Activated CD8-positive, alpha-beta memory T cell treated with anti-CD3 and anti-CD28 coated beads for 36 hours (primary cell): ENCODE results near the gene EXOC4. TPM values are rescaled to one million over a fixed set of nuclear protein-coding genes. Genes with fewer than 3 reads are reported as not detected.
"Not testable (repeated sequence)": the region's sequence is repeated elsewhere in the genome, so short reads cannot be mapped to it uniquely, and the experiment has no call there.

Source experiments
- CTCF ChIA-PET: fragments of 350-600 bp; sonication (Branson Sonifier 250); formaldehyde crosslinking; loops from one replicate; lab custom pipeline; 2021; ENCODE audit warnings: antibody characterized with exemption; lab: Charles Lee
- POLR2A ChIA-PET: fragments of 350-600 bp; sonication (Branson Sonifier 250); formaldehyde crosslinking; loops from one replicate; lab custom pipeline; 2021; ENCODE audit warnings: antibody characterized with exemption; lab: Charles Lee
- total RNA-seq, 2 experiments: library from RNA; stranded (reverse); gene quantifications; one replicate each; pipeline ENCODE4 v1.2.3, GENCODE V29; 2021

EXOC4 gene
- 10 to 100 TPM; 44.2 to 51.7 TPM for total RNA-seq

GRCh38 chr7:133252858-133253518 lies at the start of gene EXOC4:
TSS of gene EXOC4 (plus strand) at chr7:133253078.
- ChIA-PET POLR2A (interaction anchor here (0.6 kb wide), 1 partner anchor 542 kb away, joined by 3 read pairs; no protein-coding TSS in a partner anchor), CTCF (no interaction called here)

- CTCF ChIA-PET: no interaction called here
Observed at GRCh38 chr7:133203490-133203889, 49.4 kb upstream of the EXOC4 start.

GRCh38 chr7:133207687-133208086 lies 45.2 kb upstream of the EXOC4 start:
- ChIA-PET CTCF (no interaction called here), POLR2A (no interaction called here)

More at GRCh38 chr7:133203490-133203889, 49.4 kb upstream of the EXOC4 start:
- POLR2A ChIA-PET: no interaction called here

- CTCF ChIA-PET, POLR2A ChIA-PET: not testable (repeated sequence)
Observed at GRCh38 chr7:133210817-133211216, 42.1 kb upstream of the EXOC4 start.

GRCh38 chr7:133213772-133214171 lies 39.1 kb upstream of the EXOC4 start:
- CTCF ChIA-PET, POLR2A ChIA-PET: not testable (repeated sequence)

GRCh38 chr7:133217773-133218172 lies 35.1 kb upstream of the EXOC4 start:
- ChIA-PET CTCF (no interaction called here), POLR2A (no interaction called here)

- ChIA-PET CTCF (interaction anchor here (0.7 kb wide), 1 partner anchor 617 kb away, joined by 3 read pairs; no protein-coding TSS in a partner anchor), POLR2A (no interaction called here)
Observed at GRCh38 chr7:133230591-133231194, 22.2 kb upstream of the EXOC4 start.

- ChIA-PET POLR2A (no interaction called here), CTCF (no interaction called here)
Observed at GRCh38 chr7:133233142-133233541, 19.7 kb upstream of the EXOC4 start.

GRCh38 chr7:133234961-133235875 lies 17.7 kb upstream of the EXOC4 start:
- ChIA-PET POLR2A (no interaction called here), CTCF (no interaction called here)

GRCh38 chr7:133237545-133237944 lies 15.3 kb upstream of the EXOC4 start:
- POLR2A ChIA-PET: no interaction called here

GRCh38 chr7:133240302-133240701 lies 12.6 kb upstream of the EXOC4 start:
- CTCF ChIA-PET: interaction anchor here (1.0 kb wide), 1 partner anchor 12 kb away, joined by 4 read pairs; no protein-coding TSS in a partner anchor
- POLR2A ChIA-PET: no interaction called here

More at GRCh38 chr7:133237545-133237944, 15.3 kb upstream of the EXOC4 start:
- CTCF ChIA-PET: no interaction called here

GRCh38 chr7:133246558-133246957 lies 6.3 kb upstream of the EXOC4 start:
- ChIA-PET CTCF (no interaction called here), POLR2A (no interaction called here)

GRCh38 chr7:133248901-133249300 lies 4.0 kb upstream of the EXOC4 start:
- ChIA-PET CTCF (no interaction called here), POLR2A (no interaction called here)

- ChIA-PET POLR2A (interaction anchor here (0.6 kb wide), 1 partner anchor 542 kb away, joined by 3 read pairs; no protein-coding TSS in a partner anchor), CTCF (interaction anchor here (0.7 kb wide), 1 partner anchor 12 kb away, joined by 4 read pairs; no protein-coding TSS in a partner anchor)
Observed at GRCh38 chr7:133252506-133252857, 396 bp upstream of the EXOC4 start.

GRCh38 chr7:133253519-133253875 lies 619 bp downstream of the EXOC4 start:
- ChIA-PET CTCF (no interaction called here), POLR2A (no interaction called here)

- ChIA-PET POLR2A (no interaction called here), CTCF (no interaction called here)
Observed at GRCh38 chr7:133255486-133255885, 2.6 kb downstream of the EXOC4 start.

GRCh38 chr7:133258174-133258573 lies 5.3 kb downstream of the EXOC4 start:
- ChIA-PET POLR2A (no interaction called here), CTCF (no interaction called here)

- CTCF ChIA-PET: no interaction called here
- POLR2A ChIA-PET: no interaction called here
Observed at GRCh38 chr7:133265821-133266220, 12.9 kb downstream of the EXOC4 start.

- POLR2A ChIA-PET: no interaction called here
- CTCF ChIA-PET: no interaction called here
Observed at GRCh38 chr7:133268355-133268754, 15.5 kb downstream of the EXOC4 start.

GRCh38 chr7:133272336-133272735 lies 19.5 kb downstream of the EXOC4 start:
- ChIA-PET CTCF (no interaction called here), POLR2A (no interaction called here)
